GM06990 (cell line): ENCODE results near the gene FHIT.

Experiments
- DNase-seq: peaks from one replicate; pipeline ENCODE4 v3.0.0-alpha.2; 2011; ENCODE audit not compliant: insufficient read length; ENCODE audit errors: extremely low read depth
- H3K27me3 ChIP-seq: replicated peaks from 2 replicates; pipeline ENCODE4 v1.6.0; 2011; ENCODE audit warnings: low read length; ENCODE audit not compliant: control insufficient read depth, insufficient read depth
- H3K36me3 ChIP-seq: 2 replicates; pipeline ENCODE4 v1.5.1; 2011; ENCODE audit warnings: low read length; ENCODE audit not compliant: control insufficient read depth, insufficient read depth
- H3K4me3 ChIP-seq: replicated peaks from 2 replicates; pipeline ENCODE4 v1.5.1; 2011; ENCODE audit warnings: low read depth, mild to moderate bottlenecking, control low read depth, low read length
- CTCF ChIP-seq: IDR thresholded peaks from 2 replicates; pipeline ENCODE4 v1.5.1; 2011; ENCODE audit warnings: low read length, control low read depth, mild to moderate bottlenecking, inconsistent platforms; ENCODE audit not compliant: insufficient read depth, poor library complexity, severe bottlenecking

FHIT gene

GRCh38 chr3:59709702-59710553 is 1541.3 kb downstream of the FHIT start:
- H3K4me3 ChIP-seq: no peak overlapping the region
- no peak for TF ChIP-seq CTCF
- H3K27me3 ChIP-seq: peaks cover 2% of the 10 kb centered on the region; the same call in 1 of the 2 replicates
- no peak for DNase-seq
- H3K36me3 ChIP-seq: no peaks in the 10 kb centered on the region

- H3K27me3 ChIP-seq: peaks cover 2% of the 10 kb centered on the region; the same call in 1 of the 2 replicates
Measured at GRCh38 chr3:59708202-59708601, 1543.0 kb downstream of the FHIT start.

GRCh38 chr3:59704292-59704691 is 1547.0 kb downstream of the FHIT start:
- TF ChIP-seq CTCF: no peak
- H3K27me3 ChIP-seq: no peaks in the 10 kb centered on the region; the same call in 1 of the 2 replicates
- no peak for DNase-seq
- H3K4me3 ChIP-seq: no peak overlapping the region
- H3K36me3 ChIP-seq: no peaks in the 10 kb centered on the region

More at GRCh38 chr3:59708202-59708601, 1543.0 kb downstream of the FHIT start:
- no peak overlapping the region for H3K4me3 ChIP-seq
- no peak for DNase-seq
- no peak for TF ChIP-seq CTCF
- H3K36me3 ChIP-seq: no peaks in the 10 kb centered on the region

- Histone ChIP-seq H3K36me3 (no peaks in the 10 kb centered on the region), H3K4me3 (no peak overlapping the region), H3K27me3 (no peaks in the 10 kb centered on the region)
- no peak for DNase-seq
- TF ChIP-seq CTCF: no peak
Measured at GRCh38 chr3:59699648-59700320, 1551.5 kb downstream of the FHIT start.
